SIG-M5 treated with dmso at 0.1 percent for 504 hours (cell line): ENCODE data around the gene AKAP6.

Experiments used
- DNase-seq: peaks from one replicate; lab custom pipeline; 2025; ENCODE audit not compliant: unreplicated experiment; lab: John Stamatoyannopoulos, UW

Gene AKAP6

DNA sequence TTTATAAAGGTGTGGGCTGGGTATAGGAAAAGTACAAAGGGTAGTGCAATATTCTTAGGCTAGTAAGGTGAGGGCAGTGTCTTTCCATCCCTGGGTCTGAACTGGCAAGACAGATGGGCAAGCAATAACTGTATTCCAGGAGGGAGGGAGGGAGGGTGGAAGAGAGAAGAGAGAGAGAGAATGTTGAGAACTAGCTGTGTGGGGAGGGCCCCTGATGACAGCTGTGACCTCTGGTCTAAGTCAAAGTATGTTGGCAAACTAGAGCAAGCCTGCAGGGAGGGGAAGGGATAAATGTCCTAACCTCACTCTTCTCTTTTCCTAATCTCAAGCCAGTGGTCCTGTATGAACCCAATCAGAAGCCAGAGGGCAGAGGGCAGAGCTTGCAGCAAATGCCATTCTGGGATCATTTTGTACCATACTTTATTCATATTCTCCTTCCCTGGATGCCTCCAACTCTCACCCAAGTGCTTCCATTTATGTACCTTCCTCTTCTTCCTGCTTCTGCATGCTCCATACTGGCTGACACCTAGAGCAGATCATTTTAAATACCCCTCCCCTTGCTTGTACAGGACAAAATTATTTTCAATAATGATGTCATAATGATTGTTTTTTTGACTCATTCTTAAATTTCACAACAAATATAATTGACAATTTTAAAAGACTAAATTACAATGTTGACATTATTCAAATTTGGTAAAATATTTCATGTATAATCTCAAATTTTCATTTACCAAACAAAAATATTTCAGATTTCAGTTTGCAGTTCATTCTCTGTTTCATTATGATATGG is 75.9 kb downstream of the AKAP6 start:
- no peak for DNase-seq

DNA sequence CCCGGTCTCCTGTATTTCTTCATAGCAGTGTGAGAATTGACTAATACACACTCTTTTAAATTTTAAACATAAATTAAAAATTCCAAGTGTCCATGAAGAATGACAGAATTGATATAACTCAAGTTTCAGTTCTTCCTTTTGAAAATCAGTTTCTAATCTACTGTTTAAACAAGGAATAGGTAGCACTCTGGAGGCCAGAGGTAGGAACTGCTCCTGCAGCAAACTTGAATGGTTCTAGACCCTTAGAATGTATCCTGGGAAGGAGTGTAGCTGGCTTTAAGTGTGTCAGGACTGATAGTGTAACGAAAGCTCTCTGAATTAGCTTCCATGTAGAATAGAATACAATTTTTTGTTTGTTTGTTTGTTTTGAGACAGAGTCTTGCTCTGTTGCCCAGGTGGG is 76.8 kb downstream of the AKAP6 start:
- DNase-seq, result no peak

DNA sequence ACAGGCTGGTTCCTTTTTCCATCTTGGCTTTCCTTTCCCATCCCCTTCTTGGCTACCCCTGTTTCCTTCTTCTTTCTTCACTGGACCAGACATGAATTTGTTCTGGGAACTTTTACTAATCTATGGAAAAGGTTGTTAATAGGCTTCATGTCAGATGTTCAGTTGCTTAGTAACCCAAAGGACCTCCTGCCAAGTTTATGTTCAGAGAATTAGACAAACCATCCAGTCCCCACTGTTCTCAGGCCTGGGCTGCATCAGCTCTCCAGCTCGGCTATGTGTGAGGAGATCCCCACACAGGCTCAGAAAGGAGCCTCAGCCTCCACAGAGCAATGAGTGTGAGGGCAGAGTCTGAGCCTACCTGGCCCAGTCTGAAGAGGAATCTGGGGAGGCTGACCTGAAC is 78.0 kb downstream of the AKAP6 start:
- no peak for DNase-seq

DNA sequence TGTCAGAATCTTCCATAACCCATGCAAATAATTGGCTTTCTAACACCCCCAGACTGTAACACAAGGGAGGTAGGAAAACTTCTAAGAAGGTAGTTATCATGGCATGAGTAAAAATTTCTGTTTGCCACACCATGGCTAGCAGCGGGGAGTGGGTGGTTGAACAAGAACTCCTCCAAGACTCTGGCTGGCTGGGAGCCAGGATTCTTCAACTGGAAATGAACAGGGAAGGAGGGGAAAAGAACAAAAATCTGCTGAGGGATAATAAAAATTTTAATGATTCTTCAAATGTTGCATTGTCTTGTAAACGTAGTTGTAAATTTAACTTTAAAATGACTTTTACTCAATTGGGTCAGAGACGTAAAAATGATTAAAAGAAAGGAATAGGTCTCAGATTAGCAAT is 78.9 kb downstream of the AKAP6 start:
- no peak for DNase-seq

DNA sequence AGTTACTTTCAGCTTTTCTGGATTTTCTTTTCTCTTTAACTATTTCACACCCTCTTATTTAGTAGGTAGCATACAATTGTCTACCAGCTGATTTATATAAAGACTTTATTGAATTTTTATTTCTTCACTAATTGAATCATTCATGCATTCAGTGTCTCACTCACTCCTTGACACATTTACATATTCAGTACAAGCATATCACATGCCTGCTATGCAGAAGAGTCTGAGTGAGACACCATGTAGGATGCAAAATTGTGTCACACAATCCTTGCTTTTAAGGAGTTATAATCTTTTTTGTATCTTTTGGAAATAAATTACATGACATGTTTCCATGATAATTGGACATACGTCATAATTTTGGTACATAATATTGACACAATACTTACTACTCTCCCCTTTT is 83.0 kb downstream of the AKAP6 start:
- DNase-seq, result no peak

DNA sequence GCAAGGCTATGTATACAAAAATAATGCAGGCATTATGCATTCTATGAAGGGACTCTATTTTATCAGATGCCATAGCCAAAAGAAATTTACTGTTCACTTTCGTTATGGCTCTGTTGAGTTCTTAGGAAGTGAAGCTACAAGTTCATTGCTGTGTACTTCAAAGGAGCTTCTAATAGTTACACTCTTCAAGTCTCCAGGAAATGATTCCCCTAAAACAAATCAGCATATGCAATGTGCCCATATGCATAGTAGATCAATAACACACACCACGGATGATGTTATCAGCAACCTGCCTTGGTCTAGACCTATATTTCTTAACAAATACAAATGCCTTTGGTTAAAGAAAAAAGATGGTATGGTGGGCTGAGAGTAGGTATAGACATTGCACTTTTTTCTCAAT is 83.4 kb downstream of the AKAP6 start:
- DNase-seq, result no peak

DNA sequence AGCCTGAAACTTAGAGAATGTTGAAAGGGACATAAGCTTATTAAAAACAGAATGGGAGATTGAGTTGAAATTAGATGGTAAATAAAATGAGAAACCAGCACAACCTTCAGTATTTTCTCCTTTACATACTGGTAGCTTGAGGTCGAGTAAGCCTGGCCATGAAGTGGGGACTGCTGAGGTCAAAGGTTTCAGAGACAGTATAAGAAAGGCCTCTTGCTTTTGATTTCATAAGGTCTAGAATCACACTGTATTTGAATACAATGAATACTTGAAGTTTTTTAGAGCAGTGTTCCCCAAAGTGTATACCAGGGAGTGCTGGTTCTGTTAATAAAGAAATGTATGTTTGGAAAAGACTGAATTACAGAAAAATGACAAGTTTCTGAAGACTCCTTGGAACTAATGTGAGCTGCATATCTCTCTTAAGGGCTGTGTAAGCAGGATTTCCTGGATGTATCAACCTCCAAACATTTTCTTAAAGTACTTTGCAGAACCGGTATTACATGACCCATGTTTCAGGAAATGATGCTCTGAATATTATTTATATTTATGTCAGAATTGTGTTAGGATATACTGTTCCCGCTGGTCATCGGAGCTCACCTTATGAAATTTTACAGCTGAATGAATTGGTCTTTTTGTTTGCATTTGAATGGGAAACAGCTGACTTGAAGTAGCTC is 85.0 kb downstream of the AKAP6 start:
- peak; percentile 6 for DNase-seq

DNA sequence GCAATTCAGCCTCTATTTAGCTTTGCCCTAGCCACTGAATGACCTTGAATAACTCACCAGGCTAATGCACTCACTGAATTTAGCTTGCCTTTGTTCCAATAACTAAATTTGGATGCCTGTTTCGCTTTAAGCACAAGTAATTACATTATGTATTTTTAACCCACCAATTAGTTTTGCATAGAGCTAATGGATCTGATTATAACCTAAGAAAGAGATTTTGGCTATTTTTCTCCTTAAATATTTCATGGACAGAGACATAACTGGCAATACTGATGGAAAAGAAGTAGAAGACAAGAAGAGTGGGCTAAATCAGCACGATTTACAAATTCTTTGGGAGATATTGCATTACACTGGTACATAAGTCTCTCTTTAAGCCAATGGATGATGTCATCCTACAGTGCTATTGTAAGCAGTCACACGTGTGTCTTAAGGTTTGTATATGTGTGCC is 85.7 kb downstream of the AKAP6 start:
- DNase-seq, result no peak

DNA sequence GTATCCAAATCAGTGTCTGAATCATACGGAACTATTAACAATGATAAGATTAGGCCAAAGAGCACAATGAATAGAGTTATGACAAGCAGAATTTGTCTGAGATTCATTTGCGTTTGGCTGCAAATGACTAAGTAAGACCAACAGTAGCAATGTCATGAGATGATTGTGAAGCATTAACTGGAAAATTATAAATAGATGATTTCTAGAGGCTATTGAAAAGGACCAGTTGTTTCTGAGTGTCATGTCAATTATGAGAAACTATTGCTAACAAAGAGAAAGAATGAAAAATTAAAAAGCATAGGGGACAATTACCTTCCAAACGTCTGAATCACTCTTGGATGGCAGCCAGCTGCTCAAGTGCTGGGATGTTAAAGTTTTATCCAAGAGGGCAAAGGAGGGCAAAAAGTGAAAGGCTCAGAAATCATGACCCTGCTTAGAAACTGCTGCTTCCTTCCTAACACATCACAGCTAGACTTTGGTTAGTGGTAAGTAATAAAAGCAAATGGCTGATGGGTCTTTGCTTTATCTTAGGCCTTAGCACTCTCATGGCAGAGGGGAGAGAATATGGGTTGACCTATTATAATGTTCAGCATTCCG is 89.0 kb downstream of the AKAP6 start:
- no peak for DNase-seq

DNA sequence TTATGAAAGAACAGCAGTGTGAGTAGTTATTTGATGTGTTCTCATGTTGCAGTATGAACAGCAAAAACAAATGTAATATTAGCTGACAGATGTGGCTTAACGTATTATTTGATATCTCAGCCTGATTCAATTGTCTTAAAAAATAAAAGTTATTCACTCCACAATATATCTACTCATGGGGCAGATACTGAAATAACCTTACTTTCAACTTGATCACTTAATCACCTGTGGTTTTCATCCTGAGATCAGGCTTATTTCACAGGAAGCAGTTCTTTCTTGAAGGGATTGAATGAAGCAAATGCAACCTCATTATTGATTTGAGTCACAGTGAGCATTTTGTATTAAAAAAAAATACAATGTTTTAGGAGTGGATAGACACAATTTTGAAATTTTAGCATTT is 90.3 kb downstream of the AKAP6 start:
- no peak for DNase-seq

DNA sequence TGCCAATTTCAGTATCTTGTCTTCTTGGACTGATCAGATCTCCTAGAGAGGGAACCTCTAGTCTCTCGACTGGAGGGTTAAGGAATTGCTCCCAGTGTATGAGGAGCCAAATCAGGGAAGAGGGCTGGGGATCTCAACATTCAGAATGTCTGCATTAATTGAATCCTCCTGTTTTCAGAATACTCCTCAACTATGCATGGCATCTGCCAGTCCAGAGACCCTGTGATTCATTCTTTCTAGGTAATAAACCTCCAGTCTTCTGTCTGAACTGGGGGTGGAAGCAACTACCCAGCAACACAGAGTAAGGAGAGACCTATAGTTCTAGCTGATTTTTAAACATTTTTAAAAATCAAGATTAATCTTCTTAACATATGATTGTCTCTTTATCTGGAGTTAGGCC is 92.7 kb downstream of the AKAP6 start:
- no peak for DNase-seq

DNA sequence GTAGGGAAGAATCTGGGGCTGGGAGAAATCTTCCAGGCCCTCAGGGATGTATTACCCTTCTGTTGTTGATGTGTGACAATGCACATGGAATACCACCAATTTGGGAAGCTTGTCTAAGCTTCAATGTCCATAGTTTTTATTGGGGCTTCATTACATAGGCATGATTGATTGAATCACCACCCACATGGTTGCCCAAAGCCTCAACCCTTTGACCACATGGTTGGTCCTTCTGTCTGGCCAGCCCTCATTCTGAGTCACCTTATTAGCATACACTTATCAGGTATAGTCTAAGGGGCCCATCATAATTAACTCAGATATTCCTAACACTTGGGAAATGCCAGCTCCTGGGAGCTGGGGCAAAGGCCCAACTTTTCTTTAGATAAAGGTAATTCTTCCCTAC is 93.3 kb downstream of the AKAP6 start:
- DNase-seq, result no peak

DNA sequence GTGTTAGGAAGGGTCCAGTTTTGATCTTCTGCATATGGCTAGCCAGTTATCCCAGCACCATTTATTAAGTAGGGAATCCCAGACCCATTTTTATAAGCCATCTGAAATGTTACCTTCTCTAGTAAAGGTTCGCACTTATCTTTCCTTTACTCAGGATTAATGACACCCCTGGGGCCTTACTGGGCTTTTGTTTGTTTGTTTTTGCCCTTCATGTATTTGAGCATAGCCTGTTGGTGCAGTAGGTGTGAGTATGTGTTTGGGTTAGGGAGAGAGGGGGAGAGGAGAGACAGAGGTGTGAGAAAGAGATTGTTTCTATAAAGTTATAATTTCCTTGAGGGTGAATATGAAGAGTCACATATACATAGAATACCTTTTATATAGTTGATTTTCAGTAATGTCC is 96.9 kb downstream of the AKAP6 start:
- DNase-seq, result no peak

DNA sequence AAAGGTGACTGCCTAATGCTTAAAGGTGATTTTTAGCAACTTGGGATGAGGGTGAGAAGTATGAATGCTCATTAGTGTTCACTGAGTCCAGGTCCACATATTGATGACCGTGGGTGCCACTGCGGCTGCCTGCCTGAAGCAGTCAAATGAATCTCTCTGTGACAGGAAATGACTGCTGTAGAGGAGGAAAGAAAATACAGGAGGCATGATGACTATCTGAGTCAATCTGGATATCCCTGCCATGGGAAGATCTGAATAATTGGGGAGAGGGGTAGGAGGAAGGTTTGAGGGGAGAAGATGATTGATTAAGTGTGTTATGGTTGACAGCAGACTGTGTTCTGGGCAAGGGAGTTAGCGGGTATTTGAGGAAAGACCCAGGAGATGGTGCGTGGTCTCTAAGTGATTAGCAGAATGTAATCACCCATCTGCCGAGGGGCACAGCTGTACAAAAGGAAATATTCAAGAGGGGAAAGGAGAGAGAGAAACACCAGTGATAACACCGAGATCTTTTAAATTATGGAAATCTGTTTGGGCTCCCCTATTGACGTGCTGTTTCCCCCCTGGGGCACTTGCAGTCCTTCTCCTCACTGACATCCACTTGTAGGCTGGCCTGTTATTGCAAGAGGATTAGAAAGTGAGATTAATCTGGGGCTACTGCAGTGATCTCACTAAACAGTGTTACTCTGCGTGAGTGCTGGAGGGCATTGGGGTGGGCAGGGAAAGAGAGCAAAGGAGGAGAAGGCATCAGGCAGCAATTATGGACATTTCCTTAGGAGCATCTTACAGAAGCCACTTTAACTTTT is 97.7 kb downstream of the AKAP6 start:
- DNase-seq, result no peak

DNA sequence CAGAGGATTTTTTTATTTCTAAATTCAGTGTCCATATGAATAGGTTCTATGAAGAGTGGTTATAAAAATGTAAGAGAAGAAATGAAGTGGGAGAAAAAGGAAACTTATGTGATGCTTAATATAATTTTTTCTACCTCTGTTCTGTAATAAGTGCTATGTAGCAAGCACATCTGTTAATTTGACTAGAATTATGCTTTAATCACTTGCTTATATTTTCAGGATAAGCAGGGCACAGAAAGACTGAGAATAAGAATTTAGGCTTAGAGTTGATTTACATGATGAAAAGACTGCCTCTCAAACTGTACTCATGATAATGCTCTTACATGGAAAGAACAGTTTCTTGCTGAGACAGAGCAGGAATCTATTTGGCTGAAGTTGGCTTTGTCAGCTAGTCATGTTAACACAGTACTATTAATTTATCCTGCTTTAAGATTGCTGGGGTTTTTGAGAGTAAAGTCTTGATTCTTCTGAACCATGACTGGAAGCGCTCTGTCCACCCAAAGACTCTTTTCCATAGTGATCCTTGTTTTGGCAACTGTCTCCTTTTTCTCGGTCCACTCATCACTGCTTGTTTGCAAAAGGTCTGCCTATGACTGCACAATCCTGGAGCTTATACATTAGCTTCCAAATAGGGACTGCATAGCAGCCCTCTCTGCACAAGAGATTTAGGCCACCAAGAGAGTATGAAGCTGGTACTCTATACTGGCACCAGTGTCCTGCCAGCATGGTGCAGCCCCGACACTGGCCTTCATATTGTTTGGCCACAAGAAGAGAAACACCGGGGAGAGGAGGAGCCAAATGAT is 98.8 kb downstream of the AKAP6 start:
- no peak for DNase-seq

DNA sequence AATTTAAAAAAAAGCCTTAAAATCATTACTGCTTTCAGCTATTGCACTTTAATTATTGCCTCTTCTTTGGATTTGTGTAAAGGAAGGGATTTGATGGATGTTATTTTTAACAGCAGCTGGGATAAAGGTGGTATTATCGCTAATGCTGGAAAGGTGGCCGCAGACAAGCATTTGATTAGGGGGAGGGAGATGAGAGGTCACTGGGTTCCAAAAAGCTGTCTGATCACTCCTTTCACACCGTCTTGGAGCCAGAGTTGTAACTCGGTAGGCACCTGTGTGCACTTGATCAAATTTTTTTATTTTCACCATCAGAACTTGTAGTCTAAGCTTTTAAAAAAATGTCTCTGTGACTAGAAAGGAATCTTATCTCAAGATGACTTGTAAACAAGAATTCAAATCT is 99.8 kb downstream of the AKAP6 start:
- DNase-seq, result no peak

DNA sequence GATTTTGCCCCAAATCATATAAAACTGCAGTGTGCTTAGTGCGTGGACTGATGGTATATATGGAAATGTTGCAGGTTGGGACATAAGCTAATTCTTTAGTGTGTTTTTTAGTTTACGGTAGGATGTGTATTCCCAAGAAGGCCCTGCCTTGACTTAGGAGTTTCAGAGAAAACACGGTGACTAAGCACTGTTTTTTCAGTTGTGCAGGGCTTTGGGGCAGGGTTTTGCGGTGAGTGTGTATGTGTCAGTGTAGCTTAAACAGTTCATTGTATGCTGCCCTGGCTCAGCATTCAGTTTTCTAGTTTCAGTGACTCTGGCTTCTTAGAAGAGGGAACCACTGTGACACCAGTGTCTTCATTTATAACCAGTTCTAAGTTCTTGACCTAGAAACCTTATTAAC is 101.2 kb downstream of the AKAP6 start:
- no peak for DNase-seq

DNA sequence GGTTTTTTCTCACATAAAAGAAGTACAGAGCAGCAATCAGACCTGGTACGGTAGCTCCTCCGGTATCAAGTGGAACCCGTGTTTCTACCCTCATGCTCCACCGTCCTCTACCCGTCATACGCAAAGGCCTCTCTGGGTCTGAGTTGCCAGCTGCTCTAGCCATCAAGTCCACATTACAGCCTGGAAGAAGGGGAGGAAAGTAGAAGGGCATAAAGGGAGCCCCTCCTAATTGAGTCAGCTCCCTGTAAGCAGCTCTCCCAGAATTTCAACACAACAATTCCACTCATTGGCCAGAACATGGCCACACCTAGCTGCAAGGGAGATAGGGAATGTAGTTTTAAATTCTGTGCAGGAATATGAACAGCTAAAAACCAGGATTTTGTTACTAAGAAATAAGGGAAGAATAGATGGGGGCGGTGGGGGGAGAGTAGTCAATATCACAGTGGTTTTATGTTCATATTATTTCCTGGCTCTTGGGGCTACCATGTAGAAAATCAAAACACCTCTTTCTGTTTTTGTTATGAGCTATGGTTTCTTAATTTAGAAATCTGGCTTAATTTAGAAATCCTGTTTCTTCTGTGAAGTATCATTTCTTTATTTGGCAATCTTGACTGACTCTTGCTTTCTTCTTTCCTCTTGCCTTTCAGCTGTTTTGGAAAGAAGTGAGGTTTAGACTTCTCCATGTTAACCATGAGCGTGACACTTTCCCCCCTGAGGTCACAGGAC is 103.9 kb downstream of the AKAP6 start:
- DNase-seq, result no peak

DNA sequence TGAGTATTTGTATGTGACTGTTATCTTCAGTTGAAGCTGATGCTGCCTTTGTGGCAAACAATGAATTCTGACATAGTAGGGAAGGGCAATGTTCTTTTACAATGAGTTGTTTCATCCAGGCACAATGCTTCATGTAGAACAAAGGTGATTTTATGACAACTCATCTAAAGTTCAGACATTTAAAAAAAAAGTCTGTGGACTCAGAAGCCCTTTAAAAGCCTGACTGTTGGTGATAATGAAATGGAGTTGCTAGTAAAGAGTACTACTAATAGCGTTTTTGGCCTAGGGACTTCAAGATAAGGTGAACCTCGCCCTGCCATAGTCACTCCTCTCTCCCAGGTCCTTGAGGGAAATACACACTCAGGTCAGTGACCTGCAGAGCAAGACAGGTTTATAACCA is 105.1 kb downstream of the AKAP6 start:
- DNase-seq, result no peak

DNA sequence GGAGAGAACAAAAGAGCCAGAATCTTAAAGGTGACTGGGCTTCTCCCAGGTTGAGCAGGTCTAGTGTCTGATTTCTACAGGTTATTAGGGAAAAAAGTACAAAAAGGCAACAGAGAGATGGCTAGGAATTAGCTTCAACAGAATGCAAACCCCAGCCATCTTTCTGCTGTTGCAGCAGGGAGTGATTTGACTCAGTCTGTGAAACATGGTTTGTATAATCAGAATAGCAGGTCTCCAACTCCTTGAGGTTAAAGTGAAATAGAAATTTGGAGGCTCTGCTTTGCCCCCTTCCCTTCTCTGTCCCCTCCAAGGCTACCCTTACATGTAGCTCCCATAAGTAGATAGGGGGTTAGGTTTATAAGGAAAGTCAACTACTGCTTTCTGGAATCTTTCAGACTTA is 105.8 kb downstream of the AKAP6 start:
- no peak for DNase-seq
